Amygdala (tissue), 56 donors: ENCODE measurements around the gene GLO1.

Source experiments
- DNase-seq, 56 donors: peaks; one replicate each; lab custom pipeline; 2025; lab: John Stamatoyannopoulos, UW

GLO1 gene

GRCh38 chr6:38702558-38703397, at the start of gene GLO1:
Gene GLO1 (minus strand): TSS chr6:38703145. CDS start chr6:38703054, 91 bp downstream.
- peak; percentile 77 to 99 (median 96) for DNase-seq

- no peak for DNase-seq
Observed at GRCh38 chr6:38750968-38751615, 48.1 kb upstream of the GLO1 start.

- DNase-seq, result no peak
Observed at GRCh38 chr6:38749473-38749872, 46.5 kb upstream of the GLO1 start.

- DNase-seq, result no peak
Observed at GRCh38 chr6:38739532-38739931, 36.6 kb upstream of the GLO1 start.

- DNase-seq, result no peak
Observed at GRCh38 chr6:38738261-38738660, 35.3 kb upstream of the GLO1 start.

- no peak for DNase-seq
Observed at GRCh38 chr6:38736951-38737350, 34.0 kb upstream of the GLO1 start.

GRCh38 chr6:38730140-38730862, 27.4 kb upstream of the GLO1 start:
- no peak for DNase-seq

- DNase-seq, result no peak
Observed at GRCh38 chr6:38728203-38728602, 25.3 kb upstream of the GLO1 start.

GRCh38 chr6:38725414-38726183, 22.7 kb upstream of the GLO1 start:
- DNase-seq, result no peak

GRCh38 chr6:38724343-38724742, 21.4 kb upstream of the GLO1 start:
- no peak for DNase-seq

GRCh38 chr6:38723783-38724182, 20.8 kb upstream of the GLO1 start:
- no peak for DNase-seq

- DNase-seq, result no peak
Observed at GRCh38 chr6:38722727-38723334, 19.9 kb upstream of the GLO1 start.

- no peak for DNase-seq
Observed at GRCh38 chr6:38722038-38722437, 19.1 kb upstream of the GLO1 start.

- no peak for DNase-seq
Observed at GRCh38 chr6:38720295-38720694, 17.4 kb upstream of the GLO1 start.

- no peak for DNase-seq
Observed at GRCh38 chr6:38719358-38719757, 16.4 kb upstream of the GLO1 start.

- no peak for DNase-seq
Observed at GRCh38 chr6:38716825-38717224, 13.9 kb upstream of the GLO1 start.

- no peak for DNase-seq
Observed at GRCh38 chr6:38715016-38715689, 12.2 kb upstream of the GLO1 start, which contains the start of gene DNAH8. Gene DNAH8 (plus strand): TSS chr6:38715311. CDS start chr6:38722810, 7,499 bp downstream.

- DNase-seq, result no peak
Observed at GRCh38 chr6:38714239-38715015, 11.5 kb upstream of the GLO1 start.

- DNase-seq, result no peak
Observed at GRCh38 chr6:38713812-38714211, 10.9 kb upstream of the GLO1 start.
